H1 (cell line): ENCODE results near the gene CLEC16A. TPM values are rescaled to one million over a fixed set of nuclear protein-coding genes. Genes with fewer than 3 reads are reported as not detected.
"Not testable (repeated sequence)": the region's sequence is repeated elsewhere in the genome, so short reads cannot be mapped to it uniquely, and the experiment has no call there.

Experiments
- CTCF ChIA-PET: fragments of 300-600 bp; sonication (Branson Sonifier 250); formaldehyde crosslinking; loops from one replicate; lab custom pipeline; 2021; ENCODE audit not compliant: partially characterized antibody; lab: Charles Lee
- POLR2A ChIA-PET: fragments of 300-600 bp; sonication (Branson Sonifier 250); formaldehyde crosslinking; loops from one replicate; lab custom pipeline; 2021; ENCODE audit warnings: inconsistent platforms; ENCODE audit not compliant: partially characterized antibody; lab: Charles Lee
- DNase-seq, 2 experiments: peaks; one replicate each; pipeline versions ENCODE4 v3.0.0 to v3.0.0-alpha.2; 2010 to 2022; ENCODE audit warnings: low spot score in 2 of 2, low read depth in 1 of 2, mixed read lengths in 1 of 2
- FAIRE-seq: peaks from 2 replicates; lab custom pipeline; 2011; peaks lifted over from hg19 to GRCh38; lab: Jason Lieb, UNC
- H2AFZ ChIP-seq: 2 replicates; pipeline ENCODE4 v1.8.1; 2012; ENCODE audit warnings: low read length, inconsistent platforms
- H2AK5ac ChIP-seq: 2 replicates; pipeline ENCODE4 v1.6.1; 2013; ENCODE audit warnings: low read depth, low read length
- H2BK120ac ChIP-seq: replicated peaks from 2 replicates; pipeline ENCODE3; 2013; ENCODE audit warnings: low read depth, low read length, inconsistent platforms
- H2BK12ac ChIP-seq: 2 replicates; pipeline ENCODE4 v1.6.1; 2013; ENCODE audit warnings: low read depth, low read length
- H2BK15ac ChIP-seq: 2 replicates; pipeline ENCODE4 v1.6.1; 2013; ENCODE audit warnings: low read length
- H2BK20ac ChIP-seq: 2 replicates; pipeline ENCODE4 v1.6.1; 2013; ENCODE audit warnings: low read length
- H2BK5ac ChIP-seq: 2 replicates; pipeline ENCODE4 v1.6.1; 2013; ENCODE audit warnings: low read depth, low read length
- H3K14ac ChIP-seq: 2 replicates; pipeline ENCODE4 v1.6.1; 2013; ENCODE audit warnings: inconsistent platforms; ENCODE audit not compliant: insufficient read length
- H3K18ac ChIP-seq: 2 replicates; pipeline ENCODE4 v1.6.1; 2013; ENCODE audit warnings: low read length; ENCODE audit errors: extremely low read depth
- H3K23ac ChIP-seq: 2 replicates; pipeline ENCODE4 v1.6.1; 2013; ENCODE audit warnings: inconsistent platforms; ENCODE audit not compliant: insufficient read length
- H3K23me2 ChIP-seq: 2 replicates; pipeline ENCODE4 v1.6.1; 2013; ENCODE audit warnings: low read depth, low read length
- H3K27ac ChIP-seq: 2 replicates; pipeline ENCODE4 v1.6.1; 2011; ENCODE audit warnings: low read depth, low read length, inconsistent platforms
- H3K27me3 ChIP-seq, 4 experiments: replicated peaks in 1 of 4; 1 replicate in 1 of 4; 2 replicates in 3 of 4; pipeline versions ENCODE4 v1.6.1 to v1.8.1; 2011 to 2013; ENCODE audit warnings: low read length in 3 of 4, mild to moderate bottlenecking in 3 of 4, inconsistent platforms in 2 of 4, mixed read lengths in 2 of 4, moderate library complexity in 1 of 4; ENCODE audit not compliant: control insufficient read depth in 3 of 4, insufficient read depth in 3 of 4; ENCODE audit errors: extremely low read depth in 1 of 4
- H3K36me3 ChIP-seq, 4 experiments: 2 replicates each; pipeline versions ENCODE4 v1.6.1 to v1.8.1; 2011 to 2013; ENCODE audit warnings: mild to moderate bottlenecking in 4 of 4, low read length in 3 of 4, moderate library complexity in 2 of 4, control low read depth in 1 of 4, inconsistent platforms in 1 of 4; ENCODE audit not compliant: insufficient read depth in 4 of 4, control insufficient read depth in 2 of 4
- H3K4ac ChIP-seq: replicated peaks from 2 replicates; pipeline ENCODE3; 2013; ENCODE audit warnings: low read length, low read depth, mixed read lengths, inconsistent platforms; ENCODE audit not compliant: insufficient read length
- H3K4me1 ChIP-seq, 4 experiments: replicated peaks in 1 of 4; 1 replicate in 1 of 4; 2 replicates in 3 of 4; pipeline versions ENCODE4 v1.6.1 to v1.8.1; 2011 to 2013; ENCODE audit warnings: low read length in 3 of 4, inconsistent platforms in 2 of 4, mixed read lengths in 1 of 4; ENCODE audit not compliant: insufficient read depth in 4 of 4, control insufficient read depth in 3 of 4
- H3K4me2 ChIP-seq, 2 experiments: 2 replicates each; pipeline versions ENCODE4 v1.6.1 to v1.8.1; 2011 to 2013; ENCODE audit warnings: low read depth in 2 of 2, low read length in 2 of 2, control low read depth in 1 of 2, inconsistent platforms in 1 of 2, mild to moderate bottlenecking in 1 of 2; ENCODE audit not compliant: insufficient read depth in 1 of 2
- H3K4me3 ChIP-seq, 4 experiments: fragments of 200-600, 300-600 bp in 1 of 4; sonication (generic), shearing (Covaris generic), sonication (Bioruptor Twin) in 1 of 4; 2 replicates each; pipeline versions ENCODE4 v1.5.1 to v1.8.1; 2011 to 2016; ENCODE audit warnings: low read length in 4 of 4, low read depth in 3 of 4, control low read depth in 2 of 4, inconsistent platforms in 2 of 4, mild to moderate bottlenecking in 2 of 4, mixed read lengths in 1 of 4, moderate library complexity in 1 of 4; ENCODE audit not compliant: insufficient read depth in 2 of 4; ENCODE audit errors: extremely low read depth in 1 of 4
- H3K56ac ChIP-seq: replicated peaks from 2 replicates; pipeline ENCODE3; 2013; ENCODE audit warnings: low read depth, mild to moderate bottlenecking, mixed read lengths, low read length, inconsistent platforms; ENCODE audit not compliant: insufficient read length
- H3K79me1 ChIP-seq: 2 replicates; pipeline ENCODE4 v1.6.1; 2013; ENCODE audit warnings: low read depth, low read length, control low read depth
- H3K79me2 ChIP-seq, 2 experiments: 2 replicates each; pipeline versions ENCODE4 v1.6.1 to v1.8.1; 2012 to 2013; ENCODE audit warnings: low read length in 2 of 2, mild to moderate bottlenecking in 2 of 2, inconsistent platforms in 1 of 2; ENCODE audit not compliant: insufficient read depth in 2 of 2, control insufficient read depth in 1 of 2
- H3K9ac ChIP-seq, 4 experiments: replicated peaks in 1 of 4; 1 replicate in 1 of 4; 2 replicates in 3 of 4; pipeline versions ENCODE4 v1.6.1 to v1.8.1; 2011 to 2013; ENCODE audit warnings: low read depth in 3 of 4, low read length in 3 of 4, control low read depth in 2 of 4, mild to moderate bottlenecking in 2 of 4, moderate library complexity in 2 of 4, inconsistent platforms in 1 of 4; ENCODE audit errors: extremely low read depth in 1 of 4
- H3K9me3 ChIP-seq, 2 experiments: 2 replicates each; pipeline versions ENCODE4 v1.6.1 to v1.8.1; 2012 to 2013; ENCODE audit warnings: mild to moderate bottlenecking in 2 of 2, moderate library complexity in 2 of 2, control low read depth in 1 of 2, inconsistent platforms in 1 of 2, low read depth in 1 of 2, low read length in 1 of 2, mixed read lengths in 1 of 2; ENCODE audit not compliant: insufficient read depth in 2 of 2
- H4K20me1 ChIP-seq, 2 experiments: replicated peaks in 1 of 2; 2 replicates each; pipeline versions ENCODE3 to v1.8.1; 2011 to 2013; ENCODE audit warnings: inconsistent platforms in 2 of 2, low read length in 2 of 2, mild to moderate bottlenecking in 1 of 2; ENCODE audit not compliant: insufficient read depth in 2 of 2, control insufficient read depth in 1 of 2
- H4K5ac ChIP-seq: 2 replicates; pipeline ENCODE4 v1.6.1; 2013; ENCODE audit warnings: low read length, low read depth, mixed read lengths, inconsistent platforms; ENCODE audit not compliant: insufficient read length
- H4K8ac ChIP-seq: 2 replicates; pipeline ENCODE4 v1.8.0; 2013; ENCODE audit warnings: mild to moderate bottlenecking, moderate library complexity, low read length, inconsistent platforms; ENCODE audit not compliant: insufficient read depth; ENCODE audit errors: extremely low read depth
- H4K91ac ChIP-seq: replicated peaks from 2 replicates; pipeline ENCODE3; 2013; ENCODE audit warnings: low read length, mixed read lengths, inconsistent platforms; ENCODE audit not compliant: insufficient read length
- WGBS, 2 experiments: shearing (Covaris generic) in 1 of 2; methylation state at CpG; one replicate each; pipeline versions ENCODE4 v1.1.6 to v1.1.7; 2013 to 2015; ENCODE audit warnings: low lambda C conversion rate in 2 of 2, mixed read lengths in 2 of 2, inconsistent platforms in 1 of 2, low coverage in 1 of 2, missing lambda C conversion rate in 1 of 2; ENCODE audit not compliant: insufficient replicate concordance in 2 of 2, insufficient coverage in 1 of 2, insufficient read length in 1 of 2; ENCODE audit errors: extremely low coverage in 1 of 2, missing lambda C conversion rate in 1 of 2; 5-methylcytosine and 5-hydroxymethylcytosine counted together
- polyA plus RNA-seq, 7 experiments: library from polyadenylated mRNA; depleted of rRNA in 3 of 7; stranded (reverse) in 5 of 7; unstranded in 2 of 7; fragments of >200 nt in 5 of 7; fragments of 200-250 nt in 2 of 7; gene quantifications; 1 replicate in 5 of 7; 2 replicates in 1 of 7; 4 replicates in 1 of 7; pipeline versions ENCODE4 v1.2.1 to v1.2.3, GENCODE V29; 2011 to 2013; ENCODE audit warnings: missing spikeins in 2 of 7, mixed read lengths in 2 of 7
- total RNA-seq: library from RNA; stranded (reverse); fragmentation: NEBNext Ultra II Directional; extraction: Animal tissue kit (Norgen Biotek cat#: 25700); gene quantifications from 2 replicates; pipeline ENCODE4 v1.2.1, GENCODE V29; 2021

The CLEC16A gene
- total and polyA plus RNA-seq, 2 of the 8 experiments (the other 6 are each of a cell fraction or from before 2014, with no cell fraction given), result 7.6 to 19.3 TPM

- WGBS, 2 experiments, result 94% methylated on average over 12 of the region's 12 CpGs; no CpG with 5 or more reads in 1 of the 2 experiments
- H3K79me2 ChIP-seq, H2BK120ac ChIP-seq, H3K79me1 ChIP-seq, H3K56ac ChIP-seq, H4K8ac ChIP-seq, H3K14ac ChIP-seq, H3K27me3 ChIP-seq, H3K9me3 ChIP-seq, H2AK5ac ChIP-seq, H4K20me1 ChIP-seq, H2BK20ac ChIP-seq, H3K23ac ChIP-seq, H2BK12ac ChIP-seq, DNase-seq, H4K91ac ChIP-seq, H2BK5ac ChIP-seq, H3K4me1 ChIP-seq, H3K4me2 ChIP-seq, H3K4ac ChIP-seq, H3K9ac ChIP-seq, H2BK15ac ChIP-seq, H4K5ac ChIP-seq, H2AFZ ChIP-seq, H3K18ac ChIP-seq, H3K4me3 ChIP-seq, H3K27ac ChIP-seq, FAIRE-seq, H3K23me2 ChIP-seq: not testable (repeated sequence)
- CTCF ChIA-PET, result interaction anchor here (1.6 kb wide), 1 partner anchor 10 kb away, joined by 7 read pairs; no protein-coding TSS in a partner anchor
- POLR2A ChIA-PET, result interaction anchor here (2.5 kb wide), 1 partner anchor 10 kb away, joined by 6 read pairs; no protein-coding TSS in a partner anchor
- peaks cover 3 to 11% (median 5%) of the 10 kb centered on the region in 4 experiments; a peak in 5 of 8 replicates for H3K36me3 ChIP-seq
Observed at GRCh38 chr16:10929097-10929496, 15.3 kb upstream of the CLEC16A start.
